ENCODE data around the gene PLA2G7.

DNA sequence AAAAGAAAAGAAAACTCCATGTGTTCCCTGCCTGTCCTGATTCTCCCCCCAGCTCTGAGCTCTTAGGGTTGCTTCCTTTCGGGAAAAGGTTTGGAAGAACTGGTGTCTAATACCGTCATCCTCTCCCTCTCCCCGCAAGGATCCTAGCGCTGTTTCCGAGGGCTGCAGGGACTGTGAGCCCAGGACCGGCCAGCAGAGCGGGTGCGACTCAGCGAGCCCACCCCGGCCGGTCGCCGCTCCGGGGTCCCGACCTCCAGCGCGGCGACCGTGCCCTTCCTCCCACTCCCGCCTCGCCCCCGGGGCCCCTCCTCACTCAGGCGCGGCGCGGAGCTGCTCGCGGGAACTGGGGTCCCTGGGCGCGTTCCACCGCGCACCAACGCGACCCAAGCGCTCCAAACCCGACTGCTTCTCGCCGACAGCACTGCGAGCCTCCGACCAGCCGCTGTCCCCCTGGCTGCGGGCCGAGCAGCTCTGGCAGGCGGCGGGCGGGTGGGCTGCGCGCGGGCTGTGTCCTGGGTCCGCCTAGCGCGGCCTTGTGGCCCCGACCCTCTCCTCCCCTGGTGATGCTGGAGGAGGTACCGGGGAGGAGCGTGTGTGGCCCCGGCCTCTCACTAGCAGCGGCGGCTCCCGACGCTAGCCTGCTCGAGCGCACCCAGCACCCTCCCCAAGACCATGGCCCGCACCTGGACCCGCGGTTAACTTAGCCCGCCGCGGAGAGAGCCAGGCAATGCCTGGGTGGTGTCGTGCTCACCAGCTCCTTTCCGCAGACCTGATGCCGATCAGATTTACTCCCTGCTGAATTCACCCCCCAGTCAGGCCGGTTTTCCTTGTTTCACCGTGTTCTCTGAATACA lies at the start of gene PLA2G7:
- peak in 1 of 11 experiments; percentile 8 for TF ChIP-seq CTCF (IDR thresholded peaks at IDR 0.05 in 8 of 11, conservative IDR thresholded peaks at IDR 0.05 in 3 of 11)
- TF ChIP-seq POLR2A (IDR thresholded peaks at IDR 0.05), result no peak
